Measurements from ENCODE around the gene CDK3.

DNA sequence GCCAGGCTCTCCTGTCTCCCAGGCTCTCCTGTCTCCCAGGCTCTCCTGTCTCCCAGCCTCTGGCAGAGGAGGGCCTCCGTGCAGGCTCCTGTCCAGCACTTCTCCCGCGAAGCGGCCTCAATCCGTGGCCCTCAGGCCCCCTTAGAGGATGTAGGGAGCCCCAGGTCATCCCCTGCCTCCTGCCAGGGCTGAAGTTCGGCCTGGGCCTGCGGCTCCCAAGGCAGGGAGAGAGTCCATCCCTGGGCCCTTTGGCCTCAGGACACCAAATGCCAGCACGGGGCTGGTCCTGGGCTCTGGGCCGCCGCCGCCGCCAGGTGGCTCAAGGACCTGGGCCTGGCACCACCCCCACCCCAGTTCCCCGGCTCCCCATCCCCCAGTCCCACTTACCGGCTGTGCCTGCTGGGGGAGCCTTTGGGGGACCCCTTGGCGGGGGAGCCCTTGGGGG lies 26.1 kb downstream of the CDK3 start:
- TF ChIP-seq, protein P1, sequence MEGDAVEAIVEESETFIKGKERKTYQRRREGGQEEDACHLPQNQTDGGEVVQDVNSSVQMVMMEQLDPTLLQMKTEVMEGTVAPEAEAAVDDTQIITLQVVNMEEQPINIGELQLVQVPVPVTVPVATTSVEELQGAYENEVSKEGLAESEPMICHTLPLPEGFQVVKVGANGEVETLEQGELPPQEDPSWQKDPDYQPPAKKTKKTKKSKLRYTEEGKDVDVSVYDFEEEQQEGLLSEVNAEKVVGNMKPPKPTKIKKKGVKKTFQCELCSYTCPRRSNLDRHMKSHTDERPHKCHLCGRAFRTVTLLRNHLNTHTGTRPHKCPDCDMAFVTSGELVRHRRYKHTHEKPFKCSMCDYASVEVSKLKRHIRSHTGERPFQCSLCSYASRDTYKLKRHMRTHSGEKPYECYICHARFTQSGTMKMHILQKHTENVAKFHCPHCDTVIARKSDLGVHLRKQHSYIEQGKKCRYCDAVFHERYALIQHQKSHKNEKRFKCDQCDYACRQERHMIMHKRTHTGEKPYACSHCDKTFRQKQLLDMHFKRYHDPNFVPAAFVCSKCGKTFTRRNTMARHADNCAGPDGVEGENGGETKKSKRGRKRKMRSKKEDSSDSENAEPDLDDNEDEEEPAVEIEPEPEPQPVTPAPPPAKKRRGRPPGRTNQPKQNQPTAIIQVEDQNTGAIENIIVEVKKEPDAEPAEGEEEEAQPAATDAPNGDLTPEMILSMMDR (conservative IDR thresholded peaks at IDR 0.05 in 1 of 2, IDR thresholded peaks at IDR 0.05 in 1 of 2; ENCODE audit: low read depth in 1 of 2, low read length in 2 of 2) = no peak
- TF ChIP-seq EZH2 (IDR thresholded peaks at IDR 0.05; ENCODE audit: low read length, missing control alignments) = no peak

Measured in fibroblast of lung (primary cell).